Pancreas (tissue), 10 donors: Measurements from ENCODE around the gene CTDSPL. TPM values are rescaled to one million over a fixed set of nuclear protein-coding genes. Genes with fewer than 3 reads are reported as not detected.

Experiments
- ATAC-seq, 4 donors: fragments of 200-7000 bp; cut with Tn5 transposase; one replicate each; pipeline versions ENCODE4 v1.8.0 to v1.9.1; 2020; ENCODE audit warnings: mild to moderate bottlenecking in 4 of 4, moderate library complexity in 4 of 4
- DNase-seq, 6 donors: peaks; one replicate each; pipeline ENCODE4 v3.0.0-alpha.2; 2020
- FAIRE-seq: peaks from 2 replicates; lab custom pipeline; 2012; peaks lifted over from hg19 to GRCh38; lab: Jason Lieb, UNC
- H3K27ac ChIP-seq, 4 donors: fragments of 200-600 bp; sonication (generic); 1 replicate in 3 of 4; 2 replicates in 1 of 4; pipeline versions ENCODE4 v1.5.0 to v1.8.0; 2020
- H3K27me3 ChIP-seq, 4 donors: fragments of 200-600 bp; one replicate each; pipeline ENCODE4 v1.8.0; 2021
- H3K36me3 ChIP-seq, 3 donors: fragments of 200-600 bp; sonication (generic) in 1 of 3; one replicate each; pipeline versions ENCODE4 v1.5.0 to v1.8.0; 2020 to 2021
- H3K4me1 ChIP-seq, 3 donors: fragments of 200-600 bp; one replicate each; pipeline ENCODE4 v1.8.0; 2021
- H3K4me3 ChIP-seq, 4 donors: fragments of 200-600 bp; sonication (generic) in 2 of 4; one replicate each; pipeline versions ENCODE4 v1.5.0 to v1.8.0; 2020 to 2021
- H3K9me3 ChIP-seq, 4 donors: fragments of 200-600 bp; one replicate each; pipeline ENCODE4 v1.8.0; 2021
- WGBS, 2 donors: extraction: QIAGEN DNeasy Blood & Tissue Kit; methylation state at CpG; one replicate each; pipeline ENCODE4 v1.1.7; 2013; 5-methylcytosine and 5-hydroxymethylcytosine counted together
- intact Hi-C, 3 donors: fragments of 100-400 bp; cut with DNase I; formaldehyde crosslinking; loops; one replicate each; pipeline versions ENCODE4 v1.11.1 to v1.14.2; 2022
- polyA plus RNA-seq, 2 donors: library from polyadenylated mRNA; stranded (reverse); fragments of 200-250 nt; gene quantifications; one replicate each; pipeline ENCODE4 v1.2.3, GENCODE V29; 2013
- total RNA-seq, 6 donors: library from RNA; stranded (reverse); fragmentation: NEBNext Ultra II Directional in 4 of 6; extraction: Animal tissue kit (Norgen Biotek cat#: 25700) in 4 of 6; gene quantifications; one replicate each; pipeline versions ENCODE4 v1.2.1 to v1.2.4, GENCODE V29; 2021 to 2023
- TF ChIP-seq, protein P1 (sequence below), 4 donors: fragments of 200-600 bp; sonication (generic) in 3 of 4; IDR thresholded peaks; one replicate each; pipeline versions ENCODE4 v1.5.0 to v1.8.0; 2021; ENCODE audit warnings: antibody characterized with exemption in 4 of 4
- donor health status: healthy with polysubstance abuse.
- donor health status: DM: no; HTN: no; CAD: no; lungs with moderate emphysema.
- donor health status: DM: no; HTN: no; CAD: no.
- donor health status: control.
- donor health status: control.
- donor health status: Bipolar disorder and iron deficiency.
- donor health status: DM: yes; HTN: yes; CAD: no.
- donor health status: DM: no; HTN: no; CAD: no.
- donor health status: DM: no; HTN: no; CAD: no.
- donor health status: DM: yes; HTN: yes; CAD: no.

CTDSPL gene
- total and polyA plus RNA-seq, 8 donors = 8.4 to 34.8 (median 15.4) TPM

DNA sequence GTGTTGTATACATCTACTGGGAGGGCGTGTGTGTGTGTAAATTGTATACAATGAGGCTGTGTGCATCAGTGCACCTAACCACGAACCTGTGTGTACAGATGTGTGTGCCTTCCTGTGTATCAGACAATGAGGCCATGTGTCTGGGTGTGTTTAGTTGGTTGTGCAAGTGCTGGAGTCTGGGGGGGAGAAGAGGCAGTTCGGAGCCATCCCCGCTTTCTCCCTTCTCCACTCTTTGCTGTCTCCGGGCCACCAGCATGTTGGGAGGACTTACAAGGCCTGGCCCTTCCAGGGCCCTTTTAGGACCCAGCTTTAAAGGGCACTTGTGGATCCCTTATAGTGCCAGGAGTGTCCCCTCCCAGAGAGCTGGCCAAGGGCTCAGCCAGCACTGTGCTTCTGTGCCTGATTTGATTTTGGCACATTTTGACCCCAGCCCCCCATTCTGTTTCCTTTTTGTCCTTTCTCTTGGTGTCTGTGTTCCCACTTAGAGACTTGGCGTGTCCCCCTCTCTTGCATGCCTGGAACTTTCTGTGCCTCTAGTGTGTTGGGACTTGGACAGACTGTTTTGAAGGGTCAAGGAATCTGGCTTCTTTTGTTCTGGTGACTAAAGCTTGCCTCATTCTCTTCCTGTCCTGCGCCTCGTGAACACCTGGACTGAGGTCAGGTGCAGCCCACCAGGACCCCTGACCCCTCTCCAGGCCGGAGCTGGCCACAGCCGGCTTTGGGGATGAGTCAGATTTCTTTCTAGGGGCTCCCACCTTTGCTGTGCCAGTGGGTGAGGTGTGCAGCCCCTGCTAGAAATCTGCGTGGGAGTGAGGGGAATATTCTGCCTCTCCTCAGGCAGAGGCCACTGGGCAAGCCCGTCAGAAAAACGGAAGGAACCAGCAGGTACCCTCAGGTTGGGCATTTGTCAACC lies 1.5 kb downstream of the CTDSPL start:
- intact Hi-C loops = no loop called here
- peaks cover 0 to 9% (median 9%) of the 10 kb centered on the region in 3 donors for H3K4me1 ChIP-seq
- TF ChIP-seq, protein P1, sequence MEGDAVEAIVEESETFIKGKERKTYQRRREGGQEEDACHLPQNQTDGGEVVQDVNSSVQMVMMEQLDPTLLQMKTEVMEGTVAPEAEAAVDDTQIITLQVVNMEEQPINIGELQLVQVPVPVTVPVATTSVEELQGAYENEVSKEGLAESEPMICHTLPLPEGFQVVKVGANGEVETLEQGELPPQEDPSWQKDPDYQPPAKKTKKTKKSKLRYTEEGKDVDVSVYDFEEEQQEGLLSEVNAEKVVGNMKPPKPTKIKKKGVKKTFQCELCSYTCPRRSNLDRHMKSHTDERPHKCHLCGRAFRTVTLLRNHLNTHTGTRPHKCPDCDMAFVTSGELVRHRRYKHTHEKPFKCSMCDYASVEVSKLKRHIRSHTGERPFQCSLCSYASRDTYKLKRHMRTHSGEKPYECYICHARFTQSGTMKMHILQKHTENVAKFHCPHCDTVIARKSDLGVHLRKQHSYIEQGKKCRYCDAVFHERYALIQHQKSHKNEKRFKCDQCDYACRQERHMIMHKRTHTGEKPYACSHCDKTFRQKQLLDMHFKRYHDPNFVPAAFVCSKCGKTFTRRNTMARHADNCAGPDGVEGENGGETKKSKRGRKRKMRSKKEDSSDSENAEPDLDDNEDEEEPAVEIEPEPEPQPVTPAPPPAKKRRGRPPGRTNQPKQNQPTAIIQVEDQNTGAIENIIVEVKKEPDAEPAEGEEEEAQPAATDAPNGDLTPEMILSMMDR (IDR thresholded peaks at IDR 0.05) = no peak
- FAIRE-seq = no peak
- peak overlapping the region; percentile 34 to 55 (median 46) for H3K4me3 ChIP-seq
- H3K36me3 ChIP-seq = no peaks in the 10 kb centered on the region
- H3K27ac ChIP-seq = peak overlapping the region; percentile 11 to 73 (median 48)
- H3K9me3 ChIP-seq = no peaks in the 10 kb centered on the region
- no peaks in the 10 kb centered on the region for H3K27me3 ChIP-seq
- 41 to 46% methylated on average over 11 to 13 of the region's 13 CpGs for WGBS, 2 donors
- no peak for DNase-seq
- no peak for ATAC-seq

DNA sequence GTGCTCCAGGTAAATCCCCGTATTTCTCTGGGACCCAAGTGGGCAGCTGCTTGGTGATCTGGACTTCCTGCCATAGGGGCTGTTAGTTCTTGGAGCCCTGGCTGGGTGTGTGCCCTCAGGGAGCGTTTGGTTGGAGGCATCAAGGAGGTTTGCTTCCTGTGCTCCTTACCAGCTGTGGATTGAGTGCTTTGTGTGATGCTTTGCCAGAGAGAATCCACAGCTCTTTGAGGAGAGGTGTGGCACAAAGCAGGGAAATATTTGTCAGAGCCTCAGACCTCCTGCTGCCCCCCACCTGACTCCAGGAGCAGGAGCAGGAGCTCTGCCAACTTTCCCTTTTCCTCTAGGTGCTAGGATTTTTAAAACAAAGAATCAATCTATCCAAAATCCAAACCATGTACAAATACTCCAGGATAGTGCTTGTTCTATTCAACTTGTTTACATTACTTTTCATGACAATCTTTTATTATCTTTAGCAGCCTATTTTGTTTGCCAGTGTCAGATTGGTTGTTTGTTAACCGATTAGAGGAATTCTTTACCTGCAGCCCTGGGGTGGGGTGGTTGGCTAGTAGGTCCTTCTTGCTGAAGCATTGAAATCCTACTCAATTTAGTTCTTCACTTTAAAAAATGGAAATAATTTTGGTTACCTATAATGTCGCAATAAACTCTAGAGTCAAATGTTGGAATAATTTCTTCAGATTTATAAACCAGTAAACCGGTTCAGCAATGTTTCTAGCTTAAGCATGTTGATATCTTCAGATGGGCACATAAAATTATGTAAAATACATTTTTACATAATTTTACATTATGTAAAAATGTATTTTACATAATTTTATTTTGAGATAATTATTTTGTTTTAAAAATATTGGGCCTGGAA lies 2.5 kb downstream of the CTDSPL start:
- Histone ChIP-seq H3K4me3 (peak overlapping the region in 2 of 4 donors; percentile 48 to 55), H3K9me3 (no peaks in the 10 kb centered on the region), H3K27ac (peak overlapping the region; percentile 11 to 73 (median 48)), H3K36me3 (no peaks in the 10 kb centered on the region), H3K4me1 (peaks cover 0 to 9% (median 9%) of the 10 kb centered on the region in 3 donors), H3K27me3 (no peaks in the 10 kb centered on the region)
- 25 to 27% methylated on average over 5 of the region's 5 CpGs for WGBS, 2 donors
- ATAC-seq (no peak), FAIRE-seq (peak; percentile 67), DNase-seq (no peak)
- TF ChIP-seq, protein P1 (IDR thresholded peaks at IDR 0.05) = no peak
- intact Hi-C loops = no loop called here

DNA sequence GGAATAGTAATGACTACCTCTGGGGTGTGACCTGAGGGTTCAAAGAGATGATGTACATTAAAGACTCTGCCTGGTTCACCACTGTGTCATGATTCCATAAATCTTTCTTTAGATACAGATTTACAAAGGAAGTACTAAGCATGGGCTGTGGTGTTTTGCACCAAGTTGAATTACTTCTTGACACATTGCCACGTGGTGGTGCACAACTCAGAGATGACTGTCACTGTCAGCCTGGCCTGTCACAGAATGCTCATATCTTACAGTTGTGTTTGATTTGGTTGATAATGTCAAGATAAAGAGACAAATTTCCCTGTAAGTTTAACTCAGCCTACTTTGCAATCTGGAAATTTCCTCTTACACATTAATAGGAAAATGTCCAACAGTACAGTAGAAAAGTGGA lies 3.2 kb downstream of the CTDSPL start:
- no peak for FAIRE-seq
- Histone ChIP-seq H3K27me3 (no peaks in the 10 kb centered on the region), H3K4me1 (peaks cover 0 to 9% (median 9%) of the 10 kb centered on the region in 3 donors), H3K36me3 (no peaks in the 10 kb centered on the region), H3K4me3 (no peak overlapping the region), H3K9me3 (no peaks in the 10 kb centered on the region), H3K27ac (no peak overlapping the region)
- no peak for DNase-seq
- TF ChIP-seq, protein P1 (IDR thresholded peaks at IDR 0.05) = no peak
- 25 to 26% methylated on average over 1 of the region's 1 CpG for whole genome bisulfite sequencing, 2 donors
- intact Hi-C loops = no loop called here
- ATAC-seq = no peak

DNA sequence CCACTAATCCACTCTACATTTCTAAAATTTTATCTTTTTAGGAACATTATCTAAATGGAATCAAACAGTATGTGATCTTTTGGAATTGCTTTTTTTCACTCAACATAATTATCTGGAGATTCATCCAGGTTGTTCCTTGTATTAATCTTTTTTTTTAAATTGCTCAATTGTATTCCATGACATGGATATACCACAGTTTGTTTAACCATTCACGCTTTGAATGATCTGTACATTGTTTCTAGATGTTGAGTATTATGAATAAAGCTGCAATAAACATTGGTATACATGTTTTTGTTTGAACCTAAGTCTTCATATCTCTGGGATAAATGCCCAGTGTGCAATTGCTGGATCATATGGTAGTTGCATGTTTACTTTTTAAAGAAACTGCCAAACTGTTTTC lies 5.5 kb downstream of the CTDSPL start:
- H3K36me3 ChIP-seq = no peaks in the 10 kb centered on the region
- TF ChIP-seq, protein P1 (IDR thresholded peaks at IDR 0.05) = no peak
- H3K27ac ChIP-seq = no peak overlapping the region
- H3K27me3 ChIP-seq = no peaks in the 10 kb centered on the region
- no peak for FAIRE-seq
- no peaks in the 10 kb centered on the region for H3K9me3 ChIP-seq
- intact Hi-C loops = no loop called here
- H3K4me3 ChIP-seq = no peak overlapping the region
- DNase-seq = no peak
- 95 to 96% methylated on average over 1 of the region's 1 CpG for WGBS, 2 donors
- H3K4me1 ChIP-seq = peaks cover 0 to 9% (median 9%) of the 10 kb centered on the region in 3 donors
- no peak for ATAC-seq
